Pancreas (tissue), 10 donors: ENCODE measurements around the gene NISCH. TPM values are rescaled to one million over a fixed set of nuclear protein-coding genes. Genes with fewer than 3 reads are reported as not detected.

Experiments used
- ATAC-seq, 4 donors: fragments of 200-7000 bp; cut with Tn5 transposase; one replicate each; pipeline versions ENCODE4 v1.8.0 to v1.9.1; 2020; ENCODE audit warnings: mild to moderate bottlenecking in 4 of 4, moderate library complexity in 4 of 4
- DNase-seq, 6 donors: peaks; one replicate each; pipeline ENCODE4 v3.0.0-alpha.2; 2020
- FAIRE-seq: peaks from 2 replicates; lab custom pipeline; 2012; peaks lifted over from hg19 to GRCh38; lab: Jason Lieb, UNC
- H3K27ac ChIP-seq, 4 donors: fragments of 200-600 bp; sonication (generic); 1 replicate in 3 of 4; 2 replicates in 1 of 4; pipeline versions ENCODE4 v1.5.0 to v1.8.0; 2020
- H3K27me3 ChIP-seq, 4 donors: fragments of 200-600 bp; one replicate each; pipeline ENCODE4 v1.8.0; 2021
- H3K36me3 ChIP-seq, 3 donors: fragments of 200-600 bp; sonication (generic) in 1 of 3; one replicate each; pipeline versions ENCODE4 v1.5.0 to v1.8.0; 2020 to 2021
- H3K4me1 ChIP-seq, 3 donors: fragments of 200-600 bp; one replicate each; pipeline ENCODE4 v1.8.0; 2021
- H3K4me3 ChIP-seq, 4 donors: fragments of 200-600 bp; sonication (generic) in 2 of 4; one replicate each; pipeline versions ENCODE4 v1.5.0 to v1.8.0; 2020 to 2021
- H3K9me3 ChIP-seq, 4 donors: fragments of 200-600 bp; one replicate each; pipeline ENCODE4 v1.8.0; 2021
- CTCF ChIP-seq, 4 donors: fragments of 200-600 bp; sonication (generic) in 3 of 4; IDR thresholded peaks; one replicate each; pipeline versions ENCODE4 v1.5.0 to v1.8.0; 2021; ENCODE audit warnings: antibody characterized with exemption in 4 of 4
- WGBS, 2 donors: extraction: QIAGEN DNeasy Blood & Tissue Kit; methylation state at CpG; one replicate each; pipeline ENCODE4 v1.1.7; 2013; 5-methylcytosine and 5-hydroxymethylcytosine counted together
- intact Hi-C, 3 donors: fragments of 100-400 bp; cut with DNase I; formaldehyde crosslinking; loops; one replicate each; pipeline versions ENCODE4 v1.11.1 to v1.14.2; 2022
- polyA plus RNA-seq, 2 donors: library from polyadenylated mRNA; stranded (reverse); fragments of 200-250 nt; gene quantifications; one replicate each; pipeline ENCODE4 v1.2.3, GENCODE V29; 2013
- total RNA-seq, 6 donors: library from RNA; stranded (reverse); fragmentation: NEBNext Ultra II Directional in 4 of 6; extraction: Animal tissue kit (Norgen Biotek cat#: 25700) in 4 of 6; gene quantifications; one replicate each; pipeline versions ENCODE4 v1.2.1 to v1.2.4, GENCODE V29; 2021 to 2023
- donor health status: healthy with polysubstance abuse.
- donor health status: DM: no; HTN: no; CAD: no; lungs with moderate emphysema.
- donor health status: DM: no; HTN: no; CAD: no.
- donor health status: control.
- donor health status: control.
- donor health status: Bipolar disorder and iron deficiency.
- donor health status: DM: yes; HTN: yes; CAD: no.
- donor health status: DM: no; HTN: no; CAD: no.
- donor health status: DM: no; HTN: no; CAD: no.
- donor health status: DM: yes; HTN: yes; CAD: no.

The NISCH gene
- total and polyA plus RNA-seq, 8 donors, result 24.4 to 109 (median 37.6) TPM

GRCh38 chr3:52506266-52506966 lies 51.0 kb downstream of the NISCH start:
- Histone ChIP-seq H3K36me3 (no peaks in the 10 kb centered on the region), H3K4me3 (no peak overlapping the region), H3K4me1 (no peaks in the 10 kb centered on the region), H3K27ac (no peak overlapping the region), H3K9me3 (no peaks in the 10 kb centered on the region), H3K27me3 (no peaks in the 10 kb centered on the region)
- no peak for TF ChIP-seq CTCF (IDR thresholded peaks at IDR 0.05)
- DNase-seq, result no peak
- no peak for ATAC-seq
- no peak for FAIRE-seq
- intact Hi-C loops, result no loop called here
- WGBS, 2 donors, result 84 to 88% methylated on average over 23 to 27 of the region's 27 CpGs

- 90 to 93% methylated on average over 5 of the region's 5 CpGs for WGBS, 2 donors
- ATAC-seq (no peak), DNase-seq (no peak), FAIRE-seq (no peak)
- H3K27ac ChIP-seq, result no peak overlapping the region
- no peaks in the 10 kb centered on the region for H3K27me3 ChIP-seq
- H3K4me1 ChIP-seq, result no peaks in the 10 kb centered on the region
- H3K36me3 ChIP-seq, result no peaks in the 10 kb centered on the region
- no peaks in the 10 kb centered on the region for H3K9me3 ChIP-seq
- H3K4me3 ChIP-seq, result no peak overlapping the region
- intact Hi-C loops, result no loop called here
- no peak for TF ChIP-seq CTCF (IDR thresholded peaks at IDR 0.05)
These were observed 52.0 kb downstream of the NISCH start for GRCh38 chr3:52507359-52507758.

GRCh38 chr3:52509753-52510328 lies 54.4 kb downstream of the NISCH start:
- FAIRE-seq (no peak), ATAC-seq (no peak), DNase-seq (no peak)
- intact Hi-C loops, result no loop called here
- H3K4me1 ChIP-seq, result no peaks in the 10 kb centered on the region
- no peak for TF ChIP-seq CTCF (IDR thresholded peaks at IDR 0.05)
- H3K27me3 ChIP-seq, result no peaks in the 10 kb centered on the region
- H3K4me3 ChIP-seq, result no peak overlapping the region
- H3K27ac ChIP-seq, result no peak overlapping the region
- no peaks in the 10 kb centered on the region for H3K9me3 ChIP-seq
- 76 to 82% methylated on average over 12 of the region's 12 CpGs for WGBS, 2 donors
- no peaks in the 10 kb centered on the region for H3K36me3 ChIP-seq

- Histone ChIP-seq H3K27me3 (no peaks in the 10 kb centered on the region), H3K27ac (no peak overlapping the region), H3K4me3 (no peak overlapping the region), H3K36me3 (no peaks in the 10 kb centered on the region), H3K9me3 (no peaks in the 10 kb centered on the region), H3K4me1 (no peaks in the 10 kb centered on the region)
- DNase-seq (no peak), FAIRE-seq (no peak), ATAC-seq (no peak)
- TF ChIP-seq CTCF (IDR thresholded peaks at IDR 0.05), result no peak
- intact Hi-C loops, result no loop called here
- 78 to 83% methylated on average over 4 to 7 of the region's 7 CpGs for WGBS, 2 donors
These were observed 56.1 kb downstream of the NISCH start for GRCh38 chr3:52511509-52511908.

GRCh38 chr3:52512105-52512504 lies 56.7 kb downstream of the NISCH start:
- FAIRE-seq (no peak), ATAC-seq (no peak), DNase-seq (no peak)
- intact Hi-C loops, result no loop called here
- H3K9me3 ChIP-seq, result no peaks in the 10 kb centered on the region
- H3K4me1 ChIP-seq, result no peaks in the 10 kb centered on the region
- no peaks in the 10 kb centered on the region for H3K36me3 ChIP-seq
- H3K4me3 ChIP-seq, result no peak overlapping the region
- no peak overlapping the region for H3K27ac ChIP-seq
- 66% methylated on average over 8 of the region's 8 CpGs for WGBS, 2 donors
- TF ChIP-seq CTCF (IDR thresholded peaks at IDR 0.05), result no peak
- no peaks in the 10 kb centered on the region for H3K27me3 ChIP-seq
